Adipose tissue (tissue), 3 donors: ENCODE results near the gene F8A1. TPM values are rescaled to one million over a fixed set of nuclear protein-coding genes. Genes with fewer than 3 reads are reported as not detected.

Source experiments
- polyA plus RNA-seq, 3 donors: library from polyadenylated mRNA; stranded (reverse); fragments of 200-250 nt; gene quantifications; one replicate each; pipeline ENCODE4 v1.2.3, GENCODE V29; 2013
- donor health status: healthy with polysubstance abuse.
- donor health status: Bipolar disorder and iron deficiency.
- donor health status: healthy.

The F8A1 gene
- polyA plus RNA-seq, 3 donors = 12.4 to 31.6 (median 29.7) TPM

Other genes with a start within 250 kb of the F8A1 start
- gene CTAG2, start 232.8 kb upstream of the F8A1 start, polyA plus RNA-seq = 1 to 10 TPM in 1 of 3 donors, not detected in 2; 8.5 TPM
- 1 to 10 TPM in 2 of 3 donors, under 1 TPM in 1; 0.85 to 2.9 (median 2.7) TPM for gene GAB3, start 135.3 kb upstream of the F8A1 start, polyA plus RNA-seq
- 10 to 100 TPM; 21.1 to 41.8 (median 26.5) TPM for gene DKC1, start 123.5 kb upstream of the F8A1 start, polyA plus RNA-seq
- gene MPP1, start 80.9 kb upstream of the F8A1 start, polyA plus RNA-seq = 10 to 100 TPM; 15.3 to 36.1 (median 29.2) TPM
- not detected for gene SMIM9, start 51.7 kb upstream of the F8A1 start, polyA plus RNA-seq
- 10 to 100 TPM in 2 of 3 donors, 1 to 10 TPM in 1; 5.1 to 26.7 (median 25.8) TPM for gene F8, start 136.4 kb downstream of the F8A1 start, polyA plus RNA-seq
- 100 to 1,000 TPM; 106 to 176 (median 145) TPM for gene FUNDC2, start 140.5 kb downstream of the F8A1 start, polyA plus RNA-seq
- gene CMC4, start 184.8 kb downstream of the F8A1 start, polyA plus RNA-seq = 10 to 100 TPM in 2 of 3 donors, 1 to 10 TPM in 1; 9.5 to 21.5 (median 12.6) TPM
- 10 to 100 TPM; 10.1 to 31.0 (median 11.0) TPM for gene MTCP1, start 184.8 kb downstream of the F8A1 start, polyA plus RNA-seq
- gene BRCC3, start 185.2 kb downstream of the F8A1 start, polyA plus RNA-seq = 10 to 100 TPM in 1 of 3 donors, 1 to 10 TPM in 2; 7.7 to 10.1 (median 7.8) TPM